ENCODE data around the gene XPNPEP1. TPM values are rescaled to one million over a fixed set of nuclear protein-coding genes. Genes with fewer than 3 reads are reported as not detected.

Gene XPNPEP1
- polyA plus RNA-seq, 3 donors: 32.1 to 62.1 (median 38.4) TPM

GRCh38 chr10:109821672-109822071 is 101.6 kb downstream of the XPNPEP1 start:
- Mint-ChIP-seq H3K36me3 (no peaks in the 10 kb centered on the region), H3K27ac (no peak overlapping the region), H3K4me3 (no peak overlapping the region), H3K4me1 (no peaks in the 10 kb centered on the region), H3K9me3 (peaks cover 3 to 9% (median 6%) of the 10 kb centered on the region in 7 donors), H3K27me3 (ENCODE audit: low read depth in 3 of 3) (peaks cover 1 to 4% (median 2%) of the 10 kb centered on the region in 3 donors)
- intact Hi-C loops (cut with micrococcal nuclease): no loop called here
- no peak for TF ChIP-seq CTCF (IDR thresholded peaks at IDR 0.05)
- no peaks in the 10 kb centered on the region for H3K79me2 ChIP-seq (ENCODE audit: insufficient read depth, low read length)
- no peaks in the 10 kb centered on the region for H4K20me1 ChIP-seq (ENCODE audit: insufficient read depth, low read length)
- no peak overlapping the region for H2AFZ ChIP-seq (ENCODE audit: insufficient read depth, low read depth, low read length, poor library complexity, severe bottlenecking)
- no peak overlapping the region for H3K4me2 ChIP-seq (replicated peaks; ENCODE audit: extremely low read depth, low read length, poor library complexity, severe bottlenecking)
- no peaks in the 10 kb centered on the region for H3K36me3 ChIP-seq (replicated peaks in 1 of 2; ENCODE audit: control insufficient read depth in 1 of 2, insufficient read depth in 2 of 2, low read length in 2 of 2)
- H3K27ac ChIP-seq (ENCODE audit: low read depth in 1 of 2, low read length in 2 of 2): no peak overlapping the region
- no peaks in the 10 kb centered on the region for H3K27me3 ChIP-seq (ENCODE audit: control insufficient read depth in 2 of 2, insufficient read depth in 2 of 2, low read length in 2 of 2)
- DNase-seq: no peak
- H3K4me3 ChIP-seq (replicated peaks in 1 of 3; ENCODE audit: low read depth in 2 of 3, low read length in 3 of 3): no peak overlapping the region
- H3K4me1 ChIP-seq (ENCODE audit: control insufficient read depth in 1 of 2, insufficient read depth in 2 of 2, low read length in 2 of 2): no peaks in the 10 kb centered on the region
- no peak overlapping the region for H3K9ac ChIP-seq (ENCODE audit: insufficient read depth, low read length, poor library complexity, severe bottlenecking)
- peaks cover 0 to 5% of the 10 kb centered on the region in 2 donors for H3K9me3 ChIP-seq (replicated peaks in 1 of 2; ENCODE audit: control insufficient read depth in 1 of 2, insufficient read depth in 1 of 2, low read length in 2 of 2)
- WGBS (ENCODE audit: insufficient coverage): 76% methylated on average over 3 of the region's 5 CpGs

- 70% methylated on average over 2 of the region's 7 CpGs for WGBS (ENCODE audit: insufficient coverage)
These were observed 102.5 kb downstream of the XPNPEP1 start for GRCh38 chr10:109820620-109821405.

More at GRCh38 chr10:109820620-109821405, 102.5 kb downstream of the XPNPEP1 start:
- H3K4me1 Mint-ChIP-seq: no peaks in the 10 kb centered on the region
- Histone ChIP-seq H3K9me3 (replicated peaks in 1 of 2; ENCODE audit: control insufficient read depth in 1 of 2, insufficient read depth in 1 of 2, low read length in 2 of 2) (peaks cover 0 to 3% of the 10 kb centered on the region in 2 donors), H3K4me3 (replicated peaks in 1 of 3; ENCODE audit: low read depth in 2 of 3, low read length in 3 of 3) (no peak overlapping the region), H3K4me1 (ENCODE audit: control insufficient read depth in 1 of 2, insufficient read depth in 2 of 2, low read length in 2 of 2) (no peaks in the 10 kb centered on the region), H3K27me3 (ENCODE audit: control insufficient read depth in 2 of 2, insufficient read depth in 2 of 2, low read length in 2 of 2) (no peaks in the 10 kb centered on the region), H4K20me1 (ENCODE audit: insufficient read depth, low read length) (no peaks in the 10 kb centered on the region), H3K27ac (ENCODE audit: low read depth in 1 of 2, low read length in 2 of 2) (no peak overlapping the region), H3K9ac (ENCODE audit: insufficient read depth, low read length, poor library complexity, severe bottlenecking) (no peak overlapping the region), H3K4me2 (replicated peaks; ENCODE audit: extremely low read depth, low read length, poor library complexity, severe bottlenecking) (no peak overlapping the region), H3K79me2 (ENCODE audit: insufficient read depth, low read length) (no peaks in the 10 kb centered on the region), H3K36me3 (replicated peaks in 1 of 2; ENCODE audit: control insufficient read depth in 1 of 2, insufficient read depth in 2 of 2, low read length in 2 of 2) (no peaks in the 10 kb centered on the region), H2AFZ (ENCODE audit: insufficient read depth, low read depth, low read length, poor library complexity, severe bottlenecking) (no peak overlapping the region)
- peaks cover 3 to 7% (median 4%) of the 10 kb centered on the region in 7 donors for H3K9me3 Mint-ChIP-seq
- H3K27me3 Mint-ChIP-seq (ENCODE audit: low read depth in 3 of 3): peaks cover 1 to 4% (median 2%) of the 10 kb centered on the region in 3 donors
- no peak overlapping the region for H3K27ac Mint-ChIP-seq
- H3K36me3 Mint-ChIP-seq: no peaks in the 10 kb centered on the region
- no peak for DNase-seq
- no peak for TF ChIP-seq CTCF (IDR thresholded peaks at IDR 0.05)
- intact Hi-C loops (cut with micrococcal nuclease): no loop called here
- no peak overlapping the region for H3K4me3 Mint-ChIP-seq
